ENCODE results near the gene MEFV.
"Not testable (repeated sequence)": the region's sequence is repeated elsewhere in the genome, so short reads cannot be mapped to it uniquely, and the experiment has no call there.

MEFV gene

DNA sequence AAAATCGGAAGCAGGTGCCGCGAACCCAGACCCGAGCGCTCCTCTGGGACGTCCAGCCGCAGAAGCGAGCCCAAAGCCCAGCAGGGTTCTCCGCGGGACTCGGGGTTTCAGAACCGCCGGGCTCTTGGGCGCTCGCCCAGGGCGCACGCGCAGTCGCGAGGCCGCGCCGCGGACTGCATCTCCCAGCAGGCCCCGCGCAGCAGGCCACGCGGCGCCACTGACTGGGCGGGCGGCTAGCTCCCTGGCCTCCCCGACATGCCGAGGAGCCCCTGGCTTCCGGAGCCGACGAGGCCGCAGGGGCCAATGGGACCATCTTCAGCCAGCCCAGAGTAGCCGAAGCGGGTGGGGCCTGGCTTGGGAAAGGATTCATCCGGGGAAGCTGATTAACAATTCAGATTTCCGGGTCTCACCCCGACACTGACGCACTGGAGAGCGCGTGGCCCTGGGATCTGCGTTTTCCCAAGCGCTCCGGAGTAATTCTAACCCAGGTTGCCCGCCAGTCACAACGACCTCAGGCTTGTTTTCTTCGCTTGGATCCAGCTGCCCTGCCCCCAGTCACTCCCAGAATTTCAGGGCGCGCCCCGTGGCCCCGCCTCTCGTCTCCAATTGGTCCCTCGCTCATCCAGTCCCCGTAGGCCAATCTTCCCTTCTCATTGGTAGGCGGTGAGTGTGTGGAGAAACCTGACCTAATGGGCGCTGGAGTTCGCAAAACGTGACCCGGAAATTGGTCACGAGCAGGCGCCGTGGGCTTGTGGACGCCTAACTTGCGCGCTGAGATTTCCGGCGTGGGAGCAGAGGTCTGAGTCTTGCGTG lies 26.5 kb upstream of the MEFV start, which contains the start of gene ZNF263:
Gene ZNF263, plus strand, starts transcription at position 762 of the 813 bp plus-strand sequence. CDS start 328 bp downstream, outside the sequence.
- TF ChIP-seq POLR2A (IDR thresholded peaks at IDR 0.05; ENCODE audit: low read depth, low read length) (peak; percentile 72), TAF1 (IDR thresholded peaks at IDR 0.05; ENCODE audit: borderline replicate concordance, low read depth, low read length) (peak; percentile 34; the same call in 1 of the 2 replicates), POLR2AphosphoS5 (IDR thresholded peaks at IDR 0.05; ENCODE audit: low read depth, low read length) (peak; percentile 82)
- FAIRE-seq = peak; percentile 94

DNA sequence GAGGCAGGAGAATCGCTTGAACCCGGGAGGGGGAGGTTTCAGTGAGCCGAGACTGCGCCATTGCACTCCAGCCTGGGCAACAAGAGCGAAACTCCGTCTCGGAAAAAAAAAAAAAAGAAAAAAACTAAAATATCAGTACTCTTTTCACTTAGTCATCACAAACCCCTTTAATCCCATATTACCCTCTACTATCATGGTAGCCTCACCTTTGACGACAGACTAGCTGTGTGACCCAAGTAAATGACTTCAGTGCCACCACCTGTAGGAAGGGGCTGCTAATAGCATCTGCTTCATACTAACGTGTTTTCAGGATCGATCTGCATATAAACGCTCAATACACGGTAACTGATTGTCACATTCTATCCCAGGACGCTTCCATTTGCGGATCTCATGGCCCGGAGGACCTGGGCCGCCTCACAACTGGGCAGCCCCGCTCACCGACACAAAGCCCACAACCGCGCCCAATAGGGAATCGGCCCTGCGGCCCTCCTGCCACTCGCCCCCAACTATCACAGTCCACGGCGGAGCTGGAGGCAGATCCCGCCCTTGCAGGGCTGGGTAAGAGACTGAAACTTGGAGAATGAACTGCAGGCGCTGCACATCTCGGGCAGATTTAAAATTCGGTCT lies 25.8 kb upstream of the MEFV start:
- DNase-seq (ENCODE audit: insufficient read length) (no peak), FAIRE-seq (peak; percentile 66)
- TF ChIP-seq TAF1 (IDR thresholded peaks at IDR 0.05; ENCODE audit: borderline replicate concordance, low read depth, low read length) (no peak), POLR2A (IDR thresholded peaks at IDR 0.05; ENCODE audit: low read depth, low read length) (no peak), POLR2AphosphoS5 (IDR thresholded peaks at IDR 0.05; ENCODE audit: low read depth, low read length) (no peak)

More for the DNA sequence above, 26.5 kb upstream of the MEFV start, which contains the start of gene ZNF263:
- DNase-seq (ENCODE audit: insufficient read length) = peak; percentile 95

DNA sequence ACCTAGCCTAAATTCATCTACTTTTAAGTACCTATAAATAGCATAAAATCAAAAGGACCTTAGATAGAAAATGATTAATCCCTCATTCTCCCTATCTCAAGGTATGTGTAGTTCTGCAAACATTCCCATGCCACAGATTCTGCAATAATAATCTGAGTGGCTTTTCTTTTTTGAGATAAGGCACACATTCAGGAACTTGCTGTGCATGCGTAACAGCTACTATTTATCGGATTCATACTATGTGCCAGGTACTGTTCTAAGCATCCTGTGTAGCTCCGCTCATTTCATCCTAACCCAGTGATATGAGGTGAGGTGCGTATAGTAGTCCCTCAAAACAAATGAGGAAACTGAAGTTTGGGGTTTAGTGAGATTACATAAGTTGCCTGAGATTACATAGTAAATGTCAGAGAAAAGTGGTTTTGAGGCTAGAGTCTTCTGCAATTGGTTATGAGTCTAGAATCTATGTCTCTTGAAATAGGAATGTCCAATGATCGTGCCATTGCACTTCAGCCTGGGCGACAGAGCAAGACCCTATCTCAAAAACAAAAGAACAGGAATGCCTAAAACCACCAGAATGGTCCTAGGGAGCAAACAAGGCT lies 24.9 kb upstream of the MEFV start:
- no peak for TF ChIP-seq TAF1 (IDR thresholded peaks at IDR 0.05; ENCODE audit: borderline replicate concordance, low read depth, low read length)
- TF ChIP-seq POLR2AphosphoS5 (IDR thresholded peaks at IDR 0.05; ENCODE audit: low read depth, low read length) = no peak
- TF ChIP-seq POLR2A (IDR thresholded peaks at IDR 0.05; ENCODE audit: low read depth, low read length) = no peak
- no peak for FAIRE-seq
- DNase-seq (ENCODE audit: insufficient read length) = no peak

DNA sequence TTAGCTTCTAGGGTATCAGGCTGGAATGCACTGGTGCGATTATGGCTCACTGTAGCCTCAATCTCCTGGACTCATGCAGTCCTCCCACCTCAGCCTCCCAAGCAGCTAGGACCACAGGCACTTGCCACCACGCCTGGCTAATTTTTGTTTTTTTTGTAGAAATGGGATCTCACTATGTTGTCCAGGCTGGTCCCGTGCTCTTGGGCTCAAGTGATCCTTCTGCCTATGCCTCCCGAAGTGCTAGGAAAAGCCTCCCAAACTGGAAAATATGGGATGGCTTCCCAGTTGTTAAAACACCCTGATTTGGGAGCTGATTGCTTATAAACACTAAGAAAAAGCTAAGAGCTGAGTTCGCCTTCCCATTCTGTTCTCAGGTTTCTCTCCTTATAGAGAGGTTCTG lies 20.2 kb upstream of the MEFV start:
- FAIRE-seq = no peak
- TF ChIP-seq TAF1 (IDR thresholded peaks at IDR 0.05; ENCODE audit: borderline replicate concordance, low read depth, low read length) (no peak), POLR2AphosphoS5 (IDR thresholded peaks at IDR 0.05; ENCODE audit: low read depth, low read length) (no peak), POLR2A (IDR thresholded peaks at IDR 0.05; ENCODE audit: low read depth, low read length) (no peak)
- DNase-seq (ENCODE audit: insufficient read length) = no peak

DNA sequence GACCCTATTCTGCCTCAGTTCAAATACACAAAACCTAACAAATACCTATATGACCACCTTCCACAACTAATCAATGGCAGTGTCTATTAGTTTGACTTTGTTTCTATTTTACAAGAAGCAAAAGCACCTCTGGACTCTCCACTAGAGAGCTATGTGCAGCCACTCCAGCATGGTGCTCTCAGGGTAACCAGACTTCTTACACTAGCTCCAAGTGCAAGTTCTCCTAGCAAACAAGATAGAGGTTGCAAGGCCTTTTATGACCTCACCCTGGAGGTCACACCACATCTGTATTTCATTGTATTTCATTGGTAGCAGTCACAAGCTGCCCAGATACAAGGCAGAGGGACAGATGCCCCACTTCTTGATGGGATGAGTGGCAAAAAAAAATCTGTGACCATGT lies 18.5 kb upstream of the MEFV start:
- TF ChIP-seq TAF1 (IDR thresholded peaks at IDR 0.05; ENCODE audit: borderline replicate concordance, low read depth, low read length) (no peak), POLR2AphosphoS5 (IDR thresholded peaks at IDR 0.05; ENCODE audit: low read depth, low read length) (no peak), POLR2A (IDR thresholded peaks at IDR 0.05; ENCODE audit: low read depth, low read length) (no peak)
- DNase-seq (ENCODE audit: insufficient read length) (no peak), FAIRE-seq (no peak)

DNA sequence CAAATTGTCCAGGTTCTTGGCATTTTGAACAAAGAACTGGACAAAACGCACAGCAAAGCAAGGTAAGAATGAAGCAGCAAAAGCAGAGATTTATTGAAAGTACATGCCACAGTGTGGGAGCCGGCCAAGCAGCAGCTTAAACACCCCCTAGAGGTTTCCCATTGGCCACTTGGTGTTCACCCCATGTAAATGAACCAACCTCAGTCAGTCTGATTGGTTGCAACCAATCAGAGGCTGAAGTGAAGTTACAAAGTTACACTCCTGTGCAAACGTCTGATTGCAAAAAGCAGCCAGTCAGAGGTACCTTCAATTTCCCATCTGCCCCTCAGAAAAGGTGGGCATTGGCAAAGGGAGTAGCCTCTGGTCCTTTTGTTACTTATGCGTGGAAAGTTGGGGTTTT lies 18.1 kb upstream of the MEFV start:
- FAIRE-seq = no peak
- no peak for TF ChIP-seq POLR2AphosphoS5 (IDR thresholded peaks at IDR 0.05; ENCODE audit: low read depth, low read length)
- no peak for TF ChIP-seq TAF1 (IDR thresholded peaks at IDR 0.05; ENCODE audit: borderline replicate concordance, low read depth, low read length)
- TF ChIP-seq POLR2A (IDR thresholded peaks at IDR 0.05; ENCODE audit: low read depth, low read length) = no peak
- DNase-seq (ENCODE audit: insufficient read length) = no peak

DNA sequence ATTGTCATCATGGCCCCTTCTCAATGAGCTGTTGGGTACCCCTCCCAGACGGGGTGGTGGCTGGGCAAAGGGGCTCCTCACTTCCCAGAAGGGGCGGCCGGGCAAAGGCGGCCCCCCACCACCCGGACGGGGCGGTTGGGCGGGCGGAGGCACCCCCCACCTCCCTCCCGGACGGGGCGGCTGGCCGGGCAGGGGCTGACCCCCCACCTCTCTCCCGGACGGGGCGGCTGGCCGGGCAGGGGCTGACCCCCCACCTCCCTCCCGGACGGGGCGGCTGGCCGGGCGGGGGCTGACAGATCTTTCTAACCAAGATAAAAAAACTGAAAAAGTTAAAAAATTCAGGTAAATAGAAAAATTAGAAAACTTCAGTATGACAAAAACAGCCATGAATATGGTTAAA lies 14.8 kb upstream of the MEFV start:
- FAIRE-seq; DNase-seq (ENCODE audit: insufficient read length): not testable (repeated sequence)

DNA sequence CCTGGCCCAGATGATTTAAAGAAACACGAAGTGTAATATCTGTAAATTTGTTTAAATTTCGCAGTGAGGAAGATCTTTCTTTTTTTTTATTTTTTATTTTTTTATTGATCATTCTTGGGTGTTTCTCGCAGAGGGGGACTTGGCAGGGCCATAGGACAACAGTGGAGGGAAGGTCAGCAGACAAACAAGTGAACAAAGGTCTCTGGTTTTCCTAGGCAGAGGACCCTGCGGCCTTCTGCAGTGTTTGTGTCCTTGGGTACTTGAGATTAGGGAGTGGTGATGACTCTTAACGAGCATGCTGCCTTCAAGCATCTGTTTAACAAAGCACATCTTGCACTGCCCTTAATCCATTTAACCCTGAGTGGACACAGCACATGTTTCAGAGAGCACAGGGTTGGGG lies 14.3 kb upstream of the MEFV start:
- DNase-seq (ENCODE audit: insufficient read length); FAIRE-seq: not testable (repeated sequence)

DNA sequence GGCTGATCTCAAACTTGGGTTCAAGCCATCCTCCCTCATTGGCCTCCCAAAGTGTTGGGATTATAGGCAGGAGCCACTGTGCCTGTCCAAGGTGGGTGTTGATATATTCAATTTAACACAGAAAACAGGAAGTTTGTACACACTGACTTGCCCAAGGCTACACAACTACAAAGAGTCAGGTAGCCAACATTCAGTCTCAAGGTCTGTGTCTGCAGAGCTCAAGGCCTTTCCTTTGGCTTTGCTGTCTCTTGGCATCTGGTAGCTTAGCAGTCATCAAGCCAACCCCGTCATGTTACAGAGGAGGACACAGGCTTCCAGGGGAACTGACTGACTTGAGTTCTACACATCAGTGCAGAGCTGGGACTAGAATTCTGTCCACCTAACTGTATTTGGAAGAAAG lies 11.9 kb upstream of the MEFV start:
- FAIRE-seq (no peak), DNase-seq (ENCODE audit: insufficient read length) (no peak)
- no peak for TF ChIP-seq POLR2A (IDR thresholded peaks at IDR 0.05; ENCODE audit: low read depth, low read length)
- TF ChIP-seq POLR2AphosphoS5 (IDR thresholded peaks at IDR 0.05; ENCODE audit: low read depth, low read length) = no peak
- TF ChIP-seq TAF1 (IDR thresholded peaks at IDR 0.05; ENCODE audit: borderline replicate concordance, low read depth, low read length) = no peak

DNA sequence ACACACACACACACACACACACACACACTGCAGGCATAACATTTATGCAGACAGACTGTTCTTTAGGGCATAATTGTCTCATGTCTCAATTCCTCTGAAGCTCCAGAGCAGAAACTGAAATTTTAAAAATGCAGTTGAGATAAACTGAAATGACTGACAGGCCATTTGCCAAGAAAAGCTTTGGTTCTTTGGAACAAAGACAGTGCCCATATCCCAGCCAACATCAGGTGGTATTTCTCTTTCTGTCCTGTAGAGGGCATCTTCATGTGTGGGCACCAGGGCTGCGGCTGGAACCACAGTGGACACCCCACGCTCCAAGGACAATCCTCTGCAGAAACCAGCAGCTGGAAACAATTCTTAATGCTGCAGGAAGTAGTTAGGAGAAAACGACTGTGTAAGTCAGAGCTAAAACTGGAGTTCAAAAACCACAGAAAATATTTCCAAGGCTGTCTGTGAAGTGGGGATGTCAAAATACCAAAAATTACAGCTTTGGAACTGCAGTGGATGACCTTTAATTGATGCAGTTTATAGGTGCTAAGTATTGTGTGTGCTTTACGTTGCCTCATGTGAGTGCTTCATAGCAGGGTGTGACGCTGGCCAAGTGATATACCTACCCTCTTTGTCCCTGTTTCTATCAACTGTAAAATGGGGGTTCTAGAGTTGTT lies 10.6 kb upstream of the MEFV start:
- TF ChIP-seq POLR2A (IDR thresholded peaks at IDR 0.05; ENCODE audit: low read depth, low read length) (no peak), POLR2AphosphoS5 (IDR thresholded peaks at IDR 0.05; ENCODE audit: low read depth, low read length) (no peak), TAF1 (IDR thresholded peaks at IDR 0.05; ENCODE audit: borderline replicate concordance, low read depth, low read length) (no peak)
- DNase-seq (ENCODE audit: insufficient read length) (no peak), FAIRE-seq (no peak)

DNA sequence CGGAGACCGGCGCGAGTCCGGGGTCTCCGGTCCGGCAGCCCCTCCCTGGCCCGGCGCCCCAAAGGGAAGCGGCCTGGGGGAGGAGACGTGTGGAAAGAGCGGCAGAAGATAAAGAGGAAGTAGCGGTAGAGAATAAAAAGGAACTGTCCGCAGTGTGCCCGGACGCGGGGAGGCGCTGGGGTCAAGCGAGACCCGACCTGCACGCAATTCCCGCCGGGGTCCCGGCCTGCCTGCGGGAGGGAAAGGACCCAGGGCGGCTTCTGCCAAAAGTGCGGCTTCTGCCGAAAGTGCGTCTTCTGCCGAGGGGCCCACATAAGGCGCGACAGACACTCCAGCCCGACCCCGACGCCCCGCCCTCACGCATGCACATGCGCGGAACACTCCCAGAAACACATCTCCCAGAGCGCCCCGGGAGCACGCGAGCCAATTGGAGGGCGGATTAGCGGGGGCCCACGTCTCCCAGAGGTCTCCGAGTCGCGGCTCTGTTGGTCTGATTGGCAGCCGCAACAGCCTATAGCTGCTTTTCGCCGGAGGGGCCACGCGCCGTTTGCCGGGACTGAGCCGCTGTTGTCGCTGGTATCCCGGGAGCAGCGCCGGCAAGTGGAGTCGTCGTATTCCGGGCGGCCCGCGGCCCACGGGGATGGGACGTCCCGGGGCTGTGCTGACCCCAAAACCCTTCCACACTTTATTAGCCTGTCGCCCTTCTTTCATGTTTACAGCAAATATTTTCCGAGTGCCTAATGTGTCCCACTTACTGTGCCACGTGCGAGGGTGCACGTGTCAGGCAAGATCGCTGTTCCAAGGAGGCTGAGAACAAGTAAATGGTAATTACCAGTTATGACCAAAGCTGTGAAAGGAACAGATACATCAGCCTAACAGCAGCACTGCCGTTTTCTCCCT lies 8.0 kb upstream of the MEFV start:
- TF ChIP-seq POLR2AphosphoS5 (IDR thresholded peaks at IDR 0.05; ENCODE audit: low read depth, low read length) = peak; percentile 73
- no peak for TF ChIP-seq TAF1 (IDR thresholded peaks at IDR 0.05; ENCODE audit: borderline replicate concordance, low read depth, low read length)
- peak; percentile 82 for TF ChIP-seq POLR2A (IDR thresholded peaks at IDR 0.05; ENCODE audit: low read depth, low read length)
- DNase-seq (ENCODE audit: insufficient read length) (peak; percentile 92), FAIRE-seq (peak; percentile 96)

Measured in GM12892 (cell line).